Activated CD4-positive, alpha-beta T cell treated with anti-CD3 and anti-CD28 coated beads, Interleukin-2, amount 50 U/mL, for 4 hours (primary cell): ENCODE measurements around the gene TECR.
"Not testable (repeated sequence)": the region's sequence is repeated elsewhere in the genome, so short reads cannot be mapped to it uniquely, and the experiment has no call there.

Experiments used
- DNase-seq, 2 experiments: peaks; one replicate each; pipeline ENCODE4 v3.0.0-alpha.2; 2020

TECR gene

DNA sequence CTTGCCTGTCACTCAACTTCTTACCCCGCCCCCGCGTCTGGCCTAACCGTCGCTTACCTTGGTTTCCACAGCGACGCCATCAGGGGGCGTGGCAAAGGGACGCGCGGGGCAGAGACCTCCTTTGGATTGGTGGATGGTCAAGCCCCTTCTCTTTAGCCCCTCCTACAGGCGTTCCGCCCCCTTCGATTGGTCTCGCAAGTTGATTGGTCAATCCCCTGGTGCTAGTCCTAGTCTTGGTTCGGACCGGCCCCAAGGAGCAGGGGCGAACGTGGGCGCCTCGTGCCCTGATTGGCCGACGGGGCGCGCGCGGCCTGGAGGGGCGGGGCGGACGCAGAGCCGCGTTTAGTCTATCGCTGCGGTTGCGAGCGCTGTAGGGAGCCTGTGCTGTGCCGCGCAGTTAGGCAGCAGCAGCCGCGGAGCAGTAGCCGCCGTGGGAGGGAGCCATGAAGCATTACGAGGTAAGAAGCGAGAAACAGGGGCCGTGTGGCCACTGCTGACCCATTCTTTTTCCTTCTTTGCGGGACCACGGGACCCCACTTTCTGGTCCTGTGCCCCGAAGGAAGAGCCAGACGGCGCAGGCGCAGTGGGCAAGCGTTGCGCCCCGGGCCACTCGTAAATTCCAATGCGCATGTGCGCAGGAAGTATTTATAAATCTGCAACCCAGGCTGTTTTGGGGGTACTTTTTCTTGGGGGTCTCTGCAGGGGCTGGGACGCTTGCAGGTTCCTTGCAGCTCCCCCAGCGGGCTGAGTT lies at the start of gene TECR:
Gene TECR (plus strand): TSS at position 341 of the 751 bp plus-strand sequence. CDS start 103 bp downstream, at position 444.
- peak; percentile 100 for DNase-seq

DNA sequence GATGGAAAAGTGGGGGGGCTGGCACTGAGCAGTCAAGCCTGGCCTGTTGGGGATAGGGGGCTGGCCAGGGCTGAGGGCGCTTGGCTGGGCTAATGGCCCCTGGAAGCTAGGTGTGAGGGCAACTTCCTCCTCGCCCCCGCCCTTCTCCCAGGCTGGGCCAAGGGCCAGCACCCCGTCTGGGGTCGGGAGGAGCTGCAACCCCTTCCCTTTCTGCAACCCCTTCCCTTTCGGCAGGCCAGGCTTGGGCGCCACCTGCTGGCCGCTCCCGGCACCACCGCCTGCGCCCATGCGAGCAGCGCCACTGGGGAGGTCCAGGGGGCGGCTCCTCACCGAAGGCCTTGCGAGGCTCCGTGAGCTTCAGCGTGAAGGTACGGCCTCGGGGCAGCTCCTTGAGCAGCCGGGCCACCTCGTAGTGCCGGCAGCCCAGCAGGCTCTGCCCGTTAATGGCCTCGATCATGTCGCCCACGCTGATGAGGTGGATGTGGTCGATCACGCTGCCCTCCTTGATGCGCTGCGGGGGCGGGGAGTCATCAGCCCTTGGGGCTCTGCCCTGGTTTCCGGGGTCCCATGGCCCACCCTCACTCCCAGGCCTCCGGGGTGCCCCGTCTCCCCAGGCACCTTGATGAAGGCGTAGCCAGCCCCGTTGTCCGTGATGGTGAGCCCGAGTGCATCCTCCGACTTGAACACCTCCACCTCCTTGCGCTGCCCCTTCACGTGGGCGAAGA lies 49.3 kb upstream of the TECR start:
- DNase-seq, result peak; percentile 55 to 59

GRCh38 chr19:14480700-14481079 lies 48.7 kb upstream of the TECR start:
- DNase-seq, result no peak

- DNase-seq, result no peak
These were observed 47.0 kb upstream of the TECR start for GRCh38 chr19:14482172-14482941.

GRCh38 chr19:14487370-14488125 lies 41.8 kb upstream of the TECR start:
- no peak for DNase-seq

- DNase-seq, result no peak
These were observed 36.5 kb upstream of the TECR start for GRCh38 chr19:14492756-14493337.

DNA sequence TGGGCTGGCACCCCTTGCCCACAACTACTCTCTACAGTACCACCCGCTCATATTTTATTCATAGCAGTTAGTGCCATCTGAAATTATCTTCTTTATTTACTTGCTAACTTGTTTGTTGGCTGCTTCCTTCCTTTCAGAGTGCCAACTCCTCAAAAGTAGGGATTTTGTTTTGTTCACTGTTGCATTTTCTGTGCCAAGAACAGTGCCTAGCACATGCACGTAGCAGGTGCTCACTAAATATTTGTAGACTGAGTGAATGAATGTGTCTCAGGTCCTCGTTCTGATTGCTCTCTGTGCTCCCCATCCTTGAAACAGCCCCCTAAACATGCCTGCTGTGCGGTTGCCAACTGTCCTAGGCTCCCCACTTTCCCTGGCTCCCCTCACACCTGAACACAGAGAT lies 35.0 kb upstream of the TECR start:
- DNase-seq, result no peak

DNA sequence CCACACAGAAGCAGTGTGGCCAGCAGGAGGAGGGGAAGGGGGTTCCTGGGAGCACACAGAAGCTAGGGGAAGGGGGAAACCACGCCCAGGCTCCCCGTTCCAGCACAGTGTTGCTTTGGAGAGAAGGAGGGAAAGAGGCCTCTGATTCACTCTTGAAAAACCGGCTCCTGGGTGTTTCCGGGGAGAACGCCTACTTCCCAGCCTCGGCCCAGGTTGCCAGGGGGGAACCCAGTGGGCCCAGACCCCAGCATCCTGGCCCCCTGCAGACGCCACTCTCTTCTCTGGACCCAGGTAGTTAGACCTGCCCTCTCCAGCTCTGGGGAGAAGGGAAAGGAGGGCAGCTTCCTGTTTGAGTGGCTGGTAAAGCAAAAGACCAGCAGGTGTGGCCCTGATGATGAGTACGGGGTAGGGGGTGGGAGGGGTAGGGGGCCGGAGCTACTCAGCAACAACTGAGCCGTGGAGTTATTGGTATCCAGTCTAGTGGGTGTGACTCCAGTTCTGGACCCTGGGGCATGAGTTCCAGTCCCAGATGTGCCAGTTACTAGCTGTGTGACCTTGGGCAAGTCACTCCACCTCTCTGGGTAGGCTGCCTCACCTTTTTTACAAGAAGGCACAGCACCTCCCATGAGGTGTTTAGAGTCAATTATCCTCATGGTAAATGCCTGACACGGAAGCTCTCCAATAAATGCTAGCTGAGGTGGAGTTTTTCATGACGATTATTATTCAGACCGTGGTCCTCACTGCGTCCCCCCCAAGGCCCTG lies 34.3 kb upstream of the TECR start:
- DNase-seq, result no peak

GRCh38 chr19:14495672-14496028 lies 33.7 kb upstream of the TECR start:
- DNase-seq, result no peak

GRCh38 chr19:14496029-14496833 lies 33.2 kb upstream of the TECR start, which contains the start of gene GIPC1:
GIPC1 (minus strand) TSS chr19:14496127; CDS start chr19:14482976, 13,151 bp downstream.
- DNase-seq, result peak; percentile 71 to 74

- no peak for DNase-seq
These were observed 32.6 kb upstream of the TECR start for GRCh38 chr19:14496834-14497227.

DNA sequence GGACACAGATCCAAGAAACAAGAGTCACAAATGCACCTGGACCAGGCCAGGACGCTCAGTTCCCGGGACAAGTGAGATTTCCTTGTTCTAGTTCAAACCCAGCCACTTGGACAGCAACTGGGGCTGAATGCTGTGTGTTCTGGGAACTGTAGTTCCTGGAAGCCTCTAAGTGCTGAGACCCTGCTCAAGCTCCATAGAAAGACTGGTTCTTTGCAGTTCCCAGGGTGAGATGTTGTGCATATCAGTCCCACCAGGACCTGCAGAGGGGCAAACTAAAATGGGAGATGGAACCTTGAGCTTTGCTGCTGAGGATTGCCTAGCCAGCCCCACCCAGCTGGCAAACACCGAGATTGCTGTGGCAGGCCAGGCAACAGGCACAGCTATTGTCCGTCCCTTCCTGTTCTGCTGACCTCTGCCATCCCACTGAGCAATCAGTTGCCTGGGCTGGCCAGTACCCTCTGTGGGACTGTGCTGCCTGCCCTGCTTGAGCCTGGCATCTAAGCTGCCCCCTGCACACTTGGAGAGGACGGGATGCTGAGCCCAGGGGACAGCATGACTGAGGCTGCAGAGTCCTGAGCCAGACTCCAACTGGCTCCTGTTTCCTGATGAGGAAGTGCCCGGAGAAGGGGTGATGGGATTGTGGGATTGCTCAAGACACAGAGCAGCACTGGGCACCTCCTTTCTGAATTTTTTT lies 32.0 kb upstream of the TECR start:
- DNase-seq, result no peak

- DNase-seq, result no peak
These were observed 26.9 kb upstream of the TECR start for GRCh38 chr19:14502334-14503092.

GRCh38 chr19:14503285-14503684 lies 26.1 kb upstream of the TECR start:
- no peak for DNase-seq

- not testable (repeated sequence) for DNase-seq
These were observed 24.8 kb upstream of the TECR start for GRCh38 chr19:14504575-14504974.

DNA sequence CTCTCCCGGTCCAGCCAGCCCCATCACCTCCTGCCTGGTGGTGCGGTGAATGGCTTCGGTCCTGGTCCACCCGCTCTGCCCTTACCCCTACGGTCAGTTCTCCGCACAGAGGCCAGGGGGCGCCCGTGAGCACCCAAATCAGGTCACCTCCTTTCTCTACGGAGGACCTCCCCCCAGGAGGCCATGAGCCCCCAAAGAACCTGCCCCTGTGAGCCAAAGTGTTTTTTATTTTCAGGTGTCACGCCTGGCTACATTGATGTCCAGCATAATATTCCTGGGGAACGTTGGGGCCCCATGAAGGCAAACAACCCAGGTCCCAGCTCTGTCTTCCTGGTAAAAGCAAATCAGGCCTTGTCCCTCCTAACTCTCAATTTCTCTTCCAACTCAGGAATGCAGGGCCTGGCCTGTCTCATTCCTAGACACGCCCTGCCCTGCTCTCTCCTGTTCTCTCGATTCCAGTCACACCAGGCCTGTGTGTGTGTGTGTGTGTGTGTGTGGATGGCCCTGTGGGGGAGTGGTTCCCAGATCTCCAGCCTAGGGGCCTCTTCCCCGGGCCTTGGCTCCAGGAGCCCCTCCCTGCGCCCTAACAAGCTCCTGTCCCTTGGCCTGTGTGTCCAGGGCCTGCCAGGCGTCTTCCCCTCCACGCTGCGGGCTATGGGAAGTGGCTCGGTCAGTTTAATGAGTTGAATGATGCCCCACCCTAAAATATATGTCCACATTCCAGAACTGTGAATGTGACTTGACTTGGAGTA lies 23.7 kb upstream of the TECR start:
- peak; percentile 61 for DNase-seq

DNA sequence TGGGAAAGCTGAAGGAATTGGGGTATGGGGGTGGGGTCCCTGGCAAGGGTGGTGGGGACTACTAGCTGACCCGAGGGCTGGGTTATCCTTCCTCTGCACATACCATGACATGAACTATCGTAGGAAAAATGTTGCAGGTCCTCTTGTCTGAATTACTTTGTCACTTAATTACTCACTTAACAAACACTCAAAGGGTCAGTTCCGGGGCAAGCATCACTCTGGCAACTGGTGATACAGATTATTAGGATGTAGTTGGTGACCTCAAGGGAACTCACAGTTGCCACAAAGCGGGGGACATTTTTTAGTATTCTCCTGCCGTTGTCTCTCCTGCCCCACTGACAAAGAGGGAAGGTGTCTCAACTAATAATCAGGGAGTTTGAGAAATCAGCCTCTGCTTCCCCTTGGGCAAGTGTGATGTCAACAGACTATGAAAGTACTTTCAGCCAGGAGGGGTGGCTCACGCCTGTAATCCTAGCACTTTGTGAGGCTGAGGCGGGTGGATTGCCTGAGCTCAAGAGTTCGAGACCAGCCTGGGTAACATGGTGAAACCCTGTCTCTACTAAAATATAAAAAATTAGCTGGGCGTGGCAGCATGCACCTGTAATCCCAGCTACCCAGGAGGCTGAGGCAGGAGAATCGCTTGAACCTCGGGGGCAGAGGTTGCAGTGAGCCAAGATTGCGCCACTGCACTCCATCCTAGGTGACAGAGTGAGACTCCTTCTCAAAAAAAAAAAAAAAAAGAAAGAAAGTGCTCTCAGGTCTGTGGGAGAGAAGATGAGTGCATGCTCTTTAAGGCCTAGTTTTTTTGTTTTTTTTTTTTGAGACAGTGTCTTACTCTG lies 21.5 kb upstream of the TECR start:
- DNase-seq, result no peak
